ENCODE data around the gene PIN1.
"Not testable (repeated sequence)": the region's sequence is repeated elsewhere in the genome, so short reads cannot be mapped to it uniquely, and the experiment has no call there.

PIN1 gene

GRCh38 chr19:9834726-9835506 is at the start of gene PIN1:
TSS of gene PIN1 (plus strand) at chr19:9835318. CDS start at chr19:9835345, 27 bp downstream.
- peak; percentile 42 to 99 (median 96) for DNase-seq

GRCh38 chr19:9785367-9786331 is 49.5 kb upstream of the PIN1 start:
- DNase-seq, result peak; percentile 44 to 96 (median 86)

- DNase-seq, result peak in 1 of 14 donors; percentile 11
These were observed 48.8 kb upstream of the PIN1 start for GRCh38 chr19:9786342-9786741.

- DNase-seq, result no peak
These were observed 48.3 kb upstream of the PIN1 start for GRCh38 chr19:9786819-9787218.

GRCh38 chr19:9788604-9789003 is 46.5 kb upstream of the PIN1 start:
- DNase-seq, result not testable (repeated sequence)

- DNase-seq, result no peak
These were observed 46.1 kb upstream of the PIN1 start for GRCh38 chr19:9789066-9789465.

- not testable (repeated sequence) for DNase-seq
These were observed 45.5 kb upstream of the PIN1 start for GRCh38 chr19:9789579-9789978.

GRCh38 chr19:9791073-9791367 is 44.1 kb upstream of the PIN1 start:
- DNase-seq, result not testable (repeated sequence)

- peak; percentile 67 to 97 (median 93) for DNase-seq
These were observed 43.4 kb upstream of the PIN1 start for GRCh38 chr19:9791552-9792205.

- DNase-seq, result peak; percentile 71 to 98 (median 92)
These were observed 42.7 kb upstream of the PIN1 start for GRCh38 chr19:9792206-9793070.

GRCh38 chr19:9793071-9793591 is 42.0 kb upstream of the PIN1 start:
- DNase-seq, result peak in 1 of 14 donors; percentile 29

GRCh38 chr19:9796113-9796773 is 38.9 kb upstream of the PIN1 start:
- DNase-seq, result peak in 12 of 14 donors; percentile 19 to 66 (median 51)

- no peak for DNase-seq
These were observed 37.2 kb upstream of the PIN1 start for GRCh38 chr19:9797871-9798270.

- DNase-seq, result no peak
These were observed 36.0 kb upstream of the PIN1 start for GRCh38 chr19:9799162-9799561.

GRCh38 chr19:9801976-9802375 is 33.1 kb upstream of the PIN1 start:
- DNase-seq, result no peak

GRCh38 chr19:9806803-9807202 is 28.3 kb upstream of the PIN1 start:
- DNase-seq, result no peak

- DNase-seq, result no peak
These were observed 26.0 kb upstream of the PIN1 start for GRCh38 chr19:9808855-9809824.

- DNase-seq, result no peak
These were observed 24.0 kb upstream of the PIN1 start for GRCh38 chr19:9811139-9811538.

GRCh38 chr19:9818175-9818733 is 16.9 kb upstream of the PIN1 start:
- DNase-seq, result peak in 1 of 14 donors; percentile 31

Data from C1 segment of cervical spinal cord (tissue), 14 donors.